ENCODE results near the gene FBXL16. TPM values are rescaled to one million over a fixed set of nuclear protein-coding genes. Genes with fewer than 3 reads are reported as not detected.
"Not testable (repeated sequence)": the region's sequence is repeated elsewhere in the genome, so short reads cannot be mapped to it uniquely, and the experiment has no call there.

FBXL16 gene
- polyA plus RNA-seq, 2 of the 4 experiments (the other 2 are of a cell fraction): 0.53 to 1.2 TPM

- Histone ChIP-seq H3K4me3 (peak overlapping the region; percentile 64), H3K27ac (peak overlapping the region; percentile 80 to 99), H3K9me3 (no peaks in the 10 kb centered on the region), H3K4me1 (peaks cover 79% of the 10 kb centered on the region), H3K4me2 (peak overlapping the region; percentile 94)
- TF ChIP-seq ATOH8 (CRISPR knock-in tag; IDR thresholded peaks at IDR 0.05; ENCODE audit: low read depth): no peak
- TF ChIP-seq MAFK (IDR thresholded peaks at IDR 0.05; ENCODE audit: partially characterized antibody): peak; percentile 25
- FAIRE-seq (no peak), ATAC-seq (peak in 1 of 2 experiments; percentile 13; a peak in 3 of 6 replicates), DNase-seq (ENCODE audit: low read depth in 1 of 2, low spot score in 1 of 2) (no peak)
- POLR2A ChIA-PET: no interaction called here
- WGBS (ENCODE audit: missing lambda C conversion rate): 50% methylated on average over 4 of the region's 11 CpGs
- CTCF ChIA-PET: interaction anchor here (1.5 to 25.1 kb wide), 6 partner anchors 12 to 72 kb away, joined by 4 to 656 read pairs (median 20); partner anchors contain the start of genes ANTKMT, CCDC78, CHTF18 and CIAO3
These were observed 8.5 kb upstream of the FBXL16 start for GRCh38 chr16:714079-714478.

GRCh38 chr16:712740-713250, 7.2 kb upstream of the FBXL16 start:
- FAIRE-seq: peak; percentile 99
- ChIA-PET CTCF (interaction anchor here (0.7 to 25.1 kb wide), 22 partner anchors 10 to 386 kb away, joined by 3 to 656 read pairs (median 6); partner anchors contain the start of genes ANTKMT, CCDC78, CHTF18 and CIAO3), POLR2A (interaction anchor here (1.0 to 2.1 kb wide), 4 partner anchors 8 to 15 kb away, joined by 3 to 33 read pairs (median 4); partner anchors contain the start of genes ANTKMT and CCDC78)

GRCh38 chr16:711548-712320, 6.1 kb upstream of the FBXL16 start:
- DNase-seq (ENCODE audit: low read depth in 1 of 2, low spot score in 1 of 2): peak in 1 of 2 experiments; percentile 81
- Histone ChIP-seq H3K4me2 (peak overlapping the region; percentile 70), H3K4me3 (no peak overlapping the region), H3K4me1 (peaks cover 62% of the 10 kb centered on the region), H3K27ac (peak overlapping the region; percentile 86 to 99), H3K9me3 (no peaks in the 10 kb centered on the region)
- FAIRE-seq: no peak
- WGBS (ENCODE audit: missing lambda C conversion rate): 7% methylated on average over 25 of the region's 25 CpGs
- ATAC-seq: peak; percentile 10 to 63; a peak in 4 of 6 replicates
- ChIA-PET POLR2A (interaction anchor here (1.0 to 2.1 kb wide), 4 partner anchors 9 to 16 kb away, joined by 3 to 33 read pairs (median 4); partner anchors contain the start of genes ANTKMT and CCDC78), CTCF (interaction anchor here (0.5 to 25.1 kb wide), 27 partner anchors 9 to 387 kb away, joined by 3 to 656 read pairs (median 6); partner anchors contain the start of genes ANTKMT, CCDC78, CHTF18 and CIAO3)
- no peak for TF ChIP-seq HES2 (IDR thresholded peaks at IDR 0.05)
- no peak for TF ChIP-seq BHLHE40 (IDR thresholded peaks at IDR 0.05; ENCODE audit: low read depth, low read length)
- no peak for TF ChIP-seq HEYL (CRISPR knock-in tag; IDR thresholded peaks at IDR 0.05)
- no peak for TF ChIP-seq KDM1A (IDR thresholded peaks at IDR 0.05; ENCODE audit: low read depth)
- TF ChIP-seq KDM5A (IDR thresholded peaks at IDR 0.05): no peak
- TF ChIP-seq MAX (IDR thresholded peaks at IDR 0.05): peak; percentile 57
- no peak for TF ChIP-seq ZFP36 (IDR thresholded peaks at IDR 0.05; ENCODE audit: borderline replicate concordance, partially characterized antibody)
- TF ChIP-seq POLR2A (IDR thresholded peaks at IDR 0.05; ENCODE audit: low read length): no peak
- TF ChIP-seq HMGXB4 (CRISPR knock-in tag; IDR thresholded peaks at IDR 0.05; ENCODE audit: borderline replicate concordance): no peak
- TF ChIP-seq HOXA7 (CRISPR knock-in tag; IDR thresholded peaks at IDR 0.05): no peak
- no peak for TF ChIP-seq JUNB (IDR thresholded peaks at IDR 0.05)

More at GRCh38 chr16:712740-713250, 7.2 kb upstream of the FBXL16 start:
- H3K27ac ChIP-seq: peak overlapping the region; percentile 86 to 99
- TF ChIP-seq RAD21 (conservative IDR thresholded peaks at IDR 0.05 in 1 of 2, IDR thresholded peaks at IDR 0.05 in 1 of 2): peak; percentile 46 to 52; a peak in 4 of 5 replicates
- TF ChIP-seq FOSL2 (IDR thresholded peaks at IDR 0.05): peak; percentile 85
- peak; percentile 98 for TF ChIP-seq FOSL2 (CRISPR knock-in tag; IDR thresholded peaks at IDR 0.05)
- peak; percentile 83 for TF ChIP-seq JUNB (IDR thresholded peaks at IDR 0.05)
- peak; percentile 65; the same call in 1 of the 2 replicates for TF ChIP-seq GATA3 (IDR thresholded peaks at IDR 0.05; ENCODE audit: borderline replicate concordance)
- TF ChIP-seq ATOH8 (CRISPR knock-in tag; IDR thresholded peaks at IDR 0.05; ENCODE audit: low read depth): peak; percentile 57; the same call in 1 of the 2 replicates
- TF ChIP-seq SMC3 (IDR thresholded peaks at IDR 0.05): peak; percentile 45; the same call in 2 of the 3 replicates
- 0 out of 2 replicates have a peak, but pooled peaks have one; percentile 36 for TF ChIP-seq HOXB5 (CRISPR knock-in tag; IDR thresholded peaks at IDR 0.05)
- TF ChIP-seq RFX5 (IDR thresholded peaks at IDR 0.05): 0 out of 2 replicates have a peak, but pooled peaks have one; percentile 4
- peak; percentile 46 to 69; a peak in 2 of 5 replicates for TF ChIP-seq JUN (IDR thresholded peaks at IDR 0.05)
- TF ChIP-seq CEBPB (IDR thresholded peaks at IDR 0.05): peak; percentile 89 to 91
- peak in 1 of 2 experiments; percentile 31; a peak in 1 of 5 replicates for TF ChIP-seq EP300 (IDR thresholded peaks at IDR 0.05)
- peak; percentile 68 for TF ChIP-seq CTCF (IDR thresholded peaks at IDR 0.05)
- peak; percentile 80 for TF ChIP-seq MAX (IDR thresholded peaks at IDR 0.05)
- DNase-seq (ENCODE audit: low read depth in 1 of 2, low spot score in 1 of 2) (peak; percentile 95 to 99), ATAC-seq (peak; percentile 37 to 67)
- H3K4me2 ChIP-seq: peak overlapping the region; percentile 70
- not testable (repeated sequence) for H3K9me3 ChIP-seq
- WGBS (ENCODE audit: missing lambda C conversion rate): 9% methylated on average over 12 of the region's 13 CpGs
- peak overlapping the region; percentile 16; the same call in 1 of the 3 replicates for H3K4me3 ChIP-seq
- peaks cover 66% of the 10 kb centered on the region for H3K4me1 ChIP-seq

Measured in A549 (cell line).